Thyroid gland (tissue), 4 donors: Measurements from ENCODE around the gene SRPX2. TPM values are rescaled to one million over a fixed set of nuclear protein-coding genes. Genes with fewer than 3 reads are reported as not detected.

Source experiments
- DNase-seq, 2 donors: peaks; one replicate each; pipeline ENCODE4 v3.0.0-alpha.2; 2019
- H3K27ac ChIP-seq, 3 donors: fragments of 200-600 bp; sonication (generic); 1 replicate in 2 of 3; 2 replicates in 1 of 3; pipeline ENCODE4 v1.5.1; 2016 to 2019; ENCODE audit warnings: mild to moderate bottlenecking in 1 of 3, moderate library complexity in 1 of 3
- H3K27me3 ChIP-seq: fragments of 200-600 bp; sonication (generic); one replicate; pipeline ENCODE4 v1.5.1; 2019
- H3K36me3 ChIP-seq, 2 donors: fragments of 200-600 bp; sonication (generic); one replicate each; pipeline ENCODE4 v1.5.1; 2016 to 2019
- H3K4me1 ChIP-seq, 2 donors: fragments of 200-600 bp; sonication (generic); one replicate each; pipeline ENCODE4 v1.5.1; 2017 to 2019
- H3K4me3 ChIP-seq, 3 donors: fragments of 200-600 bp; sonication (generic); replicated peaks in 1 of 3; 1 replicate in 2 of 3; 2 replicates in 1 of 3; pipeline ENCODE4 v1.5.1; 2016; ENCODE audit warnings: mild to moderate bottlenecking in 1 of 3
- H3K9me3 ChIP-seq: fragments of 200-600 bp; sonication (generic); one replicate; pipeline ENCODE4 v1.5.1; 2017
- CTCF ChIP-seq, 6 experiments: fragments of 200-600 bp in 3 of 6; fragments of 450-650 bp in 3 of 6; sonication (generic) in 3 of 6; IDR thresholded peaks; one replicate each; pipeline ENCODE4 v1.5.1; 2016 to 2019; ENCODE audit warnings: antibody characterized with exemption in 6 of 6, mild to moderate bottlenecking in 2 of 6, inconsistent platforms in 1 of 6, moderate library complexity in 1 of 6
- POLR2A ChIP-seq, 2 donors: fragments of 450-650 bp; IDR thresholded peaks; one replicate each; pipeline ENCODE4 v1.6.1; 2017; ENCODE audit warnings: antibody characterized with exemption in 2 of 2, mild to moderate bottlenecking in 2 of 2, moderate library complexity in 1 of 2
- WGBS, 2 donors: methylation state at CpG; one replicate each; pipeline ENCODE4 v1.1.5; 2017; 5-methylcytosine and 5-hydroxymethylcytosine counted together
- intact Hi-C: fragments of 100-400 bp; cut with DNase I; formaldehyde crosslinking; loops from one replicate; pipeline ENCODE4 v1.15.1; 2023
- total RNA-seq, 4 donors: library from RNA; depleted of rRNA; stranded (reverse); fragments of >200 nt; gene quantifications; one replicate each; pipeline ENCODE4 v1.2.3, GENCODE V29; 2016

SRPX2 gene
- total RNA-seq, 4 donors from 2014 or later, result 6.1 to 24.1 (median 12.5) TPM

GRCh38 chrX:100695302-100695701 lies 51.3 kb downstream of the SRPX2 start:
- Histone ChIP-seq H3K4me3 (no peak overlapping the region), H3K36me3 (no peaks in the 10 kb centered on the region), H3K4me1 (no peaks in the 10 kb centered on the region), H3K9me3 (no peaks in the 10 kb centered on the region), H3K27ac (no peak overlapping the region), H3K27me3 (no peaks in the 10 kb centered on the region)
- 79 to 82% methylated on average over 2 of the region's 2 CpGs for WGBS, 2 donors
- intact Hi-C loops, result no loop called here
- DNase-seq, result no peak
- TF ChIP-seq CTCF (IDR thresholded peaks at IDR 0.05), result no peak
- TF ChIP-seq POLR2A (IDR thresholded peaks at IDR 0.05), result no peak

GRCh38 chrX:100695991-100696390 lies 52.0 kb downstream of the SRPX2 start:
- H3K27ac ChIP-seq, result no peak overlapping the region
- TF ChIP-seq POLR2A (IDR thresholded peaks at IDR 0.05) (no peak), CTCF (IDR thresholded peaks at IDR 0.05) (no peak)
- no peaks in the 10 kb centered on the region for H3K27me3 ChIP-seq
- DNase-seq, result no peak
- H3K4me1 ChIP-seq, result no peaks in the 10 kb centered on the region
- intact Hi-C loops, result no loop called here
- no peaks in the 10 kb centered on the region for H3K36me3 ChIP-seq
- no peaks in the 10 kb centered on the region for H3K9me3 ChIP-seq
- H3K4me3 ChIP-seq, result no peak overlapping the region
- WGBS, 2 donors, result 84 to 87% methylated on average over 4 of the region's 4 CpGs

- no peak for DNase-seq
- Histone ChIP-seq H3K27me3 (no peaks in the 10 kb centered on the region), H3K27ac (no peak overlapping the region), H3K36me3 (no peaks in the 10 kb centered on the region), H3K4me1 (no peaks in the 10 kb centered on the region), H3K9me3 (no peaks in the 10 kb centered on the region), H3K4me3 (no peak overlapping the region)
- intact Hi-C loops, result no loop called here
- 82 to 89% methylated on average over 3 of the region's 3 CpGs for WGBS, 2 donors
- no peak for TF ChIP-seq CTCF (IDR thresholded peaks at IDR 0.05)
- TF ChIP-seq POLR2A (IDR thresholded peaks at IDR 0.05), result no peak
Observed at GRCh38 chrX:100696699-100697351, 52.8 kb downstream of the SRPX2 start.

GRCh38 chrX:100698551-100698950 lies 54.6 kb downstream of the SRPX2 start:
- DNase-seq, result no peak
- intact Hi-C loops, result no loop called here
- Histone ChIP-seq H3K36me3 (no peaks in the 10 kb centered on the region), H3K9me3 (no peaks in the 10 kb centered on the region), H3K27me3 (no peaks in the 10 kb centered on the region), H3K4me3 (no peak overlapping the region), H3K4me1 (no peaks in the 10 kb centered on the region), H3K27ac (no peak overlapping the region)
- TF ChIP-seq POLR2A (IDR thresholded peaks at IDR 0.05), result no peak

- TF ChIP-seq POLR2A (IDR thresholded peaks at IDR 0.05) (no peak), CTCF (IDR thresholded peaks at IDR 0.05) (no peak)
- Histone ChIP-seq H3K4me3 (no peak overlapping the region), H3K36me3 (no peaks in the 10 kb centered on the region), H3K4me1 (no peaks in the 10 kb centered on the region), H3K27me3 (no peaks in the 10 kb centered on the region), H3K9me3 (no peaks in the 10 kb centered on the region), H3K27ac (no peak overlapping the region)
- no peak for DNase-seq
- intact Hi-C loops, result no loop called here
- 88 to 100% methylated on average over 1 of the region's 1 CpG for WGBS, 2 donors
Observed at GRCh38 chrX:100700809-100701208, 56.8 kb downstream of the SRPX2 start.
